LNCaP clone FGC (cell line): ENCODE data around the gene IP6K3.

Experiments
- DNase-seq: peaks from one replicate; pipeline ENCODE4 v3.0.0-alpha.2; 2011; ENCODE audit warnings: low read depth
- H3K4me3 ChIP-seq: 2 replicates; pipeline ENCODE4 v1.5.1; 2011; ENCODE audit warnings: mild to moderate bottlenecking, low read depth, low read length, control low read depth
- TF ChIP-seq, protein P1 (sequence below): IDR thresholded peaks from 2 replicates; pipeline ENCODE4 v1.5.1; 2012; ENCODE audit warnings: mild to moderate bottlenecking; ENCODE audit not compliant: control insufficient read depth, insufficient read depth; ENCODE audit errors: extremely low read depth

The IP6K3 gene

DNA sequence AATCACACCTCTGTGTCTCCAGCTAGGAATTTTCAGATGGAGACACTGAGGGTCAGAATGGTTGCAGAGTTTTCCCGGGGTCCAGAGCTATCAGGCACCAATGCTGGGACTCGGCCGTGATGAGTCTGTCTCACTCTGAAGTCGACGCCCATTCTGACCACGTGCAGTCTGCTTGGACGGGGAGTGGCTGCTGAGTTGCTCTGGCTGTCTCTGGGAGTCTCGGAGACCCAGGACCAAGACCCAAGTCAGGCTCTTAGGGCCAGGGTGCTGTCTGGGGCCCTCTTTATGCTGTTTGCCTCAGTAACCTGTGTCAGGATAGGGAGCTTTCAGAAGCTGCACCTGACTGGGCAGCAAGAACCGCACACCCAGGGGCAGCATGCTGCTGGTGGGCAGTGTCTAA is 4.6 kb downstream of the IP6K3 start:
- TF ChIP-seq, protein P1, sequence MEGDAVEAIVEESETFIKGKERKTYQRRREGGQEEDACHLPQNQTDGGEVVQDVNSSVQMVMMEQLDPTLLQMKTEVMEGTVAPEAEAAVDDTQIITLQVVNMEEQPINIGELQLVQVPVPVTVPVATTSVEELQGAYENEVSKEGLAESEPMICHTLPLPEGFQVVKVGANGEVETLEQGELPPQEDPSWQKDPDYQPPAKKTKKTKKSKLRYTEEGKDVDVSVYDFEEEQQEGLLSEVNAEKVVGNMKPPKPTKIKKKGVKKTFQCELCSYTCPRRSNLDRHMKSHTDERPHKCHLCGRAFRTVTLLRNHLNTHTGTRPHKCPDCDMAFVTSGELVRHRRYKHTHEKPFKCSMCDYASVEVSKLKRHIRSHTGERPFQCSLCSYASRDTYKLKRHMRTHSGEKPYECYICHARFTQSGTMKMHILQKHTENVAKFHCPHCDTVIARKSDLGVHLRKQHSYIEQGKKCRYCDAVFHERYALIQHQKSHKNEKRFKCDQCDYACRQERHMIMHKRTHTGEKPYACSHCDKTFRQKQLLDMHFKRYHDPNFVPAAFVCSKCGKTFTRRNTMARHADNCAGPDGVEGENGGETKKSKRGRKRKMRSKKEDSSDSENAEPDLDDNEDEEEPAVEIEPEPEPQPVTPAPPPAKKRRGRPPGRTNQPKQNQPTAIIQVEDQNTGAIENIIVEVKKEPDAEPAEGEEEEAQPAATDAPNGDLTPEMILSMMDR: no peak
- no peak overlapping the region for H3K4me3 ChIP-seq
- no peak for DNase-seq

DNA sequence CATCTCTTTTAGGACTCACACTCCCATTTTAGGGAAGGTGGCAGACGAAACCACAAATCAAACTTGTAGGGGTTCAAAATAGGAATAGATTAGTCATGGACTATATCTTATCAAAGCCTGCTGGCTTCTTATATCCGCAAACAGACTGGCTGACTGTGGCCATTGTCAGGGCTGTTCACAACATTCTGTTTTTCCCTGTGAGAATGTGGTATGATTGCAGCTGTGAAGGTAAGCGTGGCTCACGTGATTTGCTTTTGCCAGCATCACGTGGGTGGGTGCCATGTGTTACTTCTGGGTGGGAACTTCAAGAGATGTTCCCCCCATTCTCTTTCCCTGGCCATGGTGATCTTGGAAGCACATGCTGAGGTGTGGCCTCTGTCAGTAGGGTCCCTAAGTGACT is 5.9 kb downstream of the IP6K3 start:
- no peak for DNase-seq
- TF ChIP-seq, protein P1: no peak
- no peak overlapping the region for H3K4me3 ChIP-seq

DNA sequence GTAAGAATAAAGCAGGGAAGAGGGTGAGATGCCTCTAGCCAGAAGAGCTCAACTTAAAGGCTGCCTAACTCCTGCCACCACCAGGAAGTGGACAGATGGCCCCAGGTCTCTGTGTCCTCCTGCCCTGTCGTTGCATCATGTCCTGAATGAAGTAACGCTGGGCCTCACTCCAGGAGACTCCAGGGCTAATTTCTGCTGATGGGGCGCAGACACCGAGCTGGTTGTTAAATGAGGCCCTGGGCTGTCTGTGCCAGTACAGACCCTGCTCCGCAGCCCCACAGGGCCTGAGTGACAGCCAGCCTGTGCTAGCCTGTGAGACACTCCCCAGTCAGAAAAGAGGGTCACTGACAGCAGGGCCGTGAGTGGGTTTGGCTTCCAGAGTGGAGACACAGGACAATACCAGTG is 6.5 kb downstream of the IP6K3 start:
- DNase-seq: no peak
- TF ChIP-seq, protein P1: no peak

GRCh38 chr6:33739571-33739970 is 7.1 kb downstream of the IP6K3 start:
- no peak for DNase-seq
- no peak overlapping the region for H3K4me3 ChIP-seq
- TF ChIP-seq, protein P1: no peak

More for the DNA sequence above, 6.5 kb downstream of the IP6K3 start:
- H3K4me3 ChIP-seq: no peak overlapping the region

DNA sequence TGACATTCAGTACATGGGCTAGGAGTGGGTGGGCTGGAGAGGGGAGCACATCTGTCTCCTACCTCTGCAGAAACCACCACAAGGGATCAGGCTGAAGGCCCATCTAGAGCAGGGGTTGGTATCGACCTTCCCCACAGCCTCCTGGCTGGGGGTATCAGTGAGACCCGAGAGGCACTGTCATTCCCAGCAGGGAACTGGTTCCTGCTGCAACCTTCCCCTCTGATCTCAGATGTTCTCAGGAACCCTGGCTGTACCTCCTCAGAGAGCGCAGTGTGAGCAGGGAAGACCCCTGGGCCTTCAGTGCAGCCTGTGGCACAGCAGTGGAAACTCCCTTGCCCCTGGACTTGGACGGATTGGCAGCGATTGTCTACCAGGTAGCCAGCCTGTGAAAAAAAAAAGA is 7.8 kb downstream of the IP6K3 start:
- no peak for DNase-seq
- TF ChIP-seq, protein P1: no peak
- H3K4me3 ChIP-seq: no peak overlapping the region

DNA sequence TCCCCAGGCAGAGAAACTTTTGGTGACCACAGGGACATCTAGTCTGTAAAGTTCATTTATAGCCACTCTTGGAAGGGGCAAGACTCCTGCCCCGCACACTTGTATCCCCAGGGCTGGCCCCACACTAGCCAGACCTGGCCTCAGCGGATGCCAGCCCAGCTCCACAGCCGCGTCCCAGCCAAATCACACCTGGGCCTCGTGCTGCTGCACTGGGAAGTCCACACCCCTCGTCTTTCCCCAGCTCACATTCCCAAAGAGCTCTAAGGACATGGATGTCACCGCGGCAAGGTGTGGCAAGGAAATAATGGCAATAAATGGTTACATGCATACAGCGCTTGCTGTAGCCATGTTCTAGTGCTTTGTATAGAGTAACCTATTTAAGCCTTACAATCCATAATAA is 8.6 kb downstream of the IP6K3 start:
- H3K4me3 ChIP-seq: no peak overlapping the region
- DNase-seq: no peak
- TF ChIP-seq, protein P1: no peak

DNA sequence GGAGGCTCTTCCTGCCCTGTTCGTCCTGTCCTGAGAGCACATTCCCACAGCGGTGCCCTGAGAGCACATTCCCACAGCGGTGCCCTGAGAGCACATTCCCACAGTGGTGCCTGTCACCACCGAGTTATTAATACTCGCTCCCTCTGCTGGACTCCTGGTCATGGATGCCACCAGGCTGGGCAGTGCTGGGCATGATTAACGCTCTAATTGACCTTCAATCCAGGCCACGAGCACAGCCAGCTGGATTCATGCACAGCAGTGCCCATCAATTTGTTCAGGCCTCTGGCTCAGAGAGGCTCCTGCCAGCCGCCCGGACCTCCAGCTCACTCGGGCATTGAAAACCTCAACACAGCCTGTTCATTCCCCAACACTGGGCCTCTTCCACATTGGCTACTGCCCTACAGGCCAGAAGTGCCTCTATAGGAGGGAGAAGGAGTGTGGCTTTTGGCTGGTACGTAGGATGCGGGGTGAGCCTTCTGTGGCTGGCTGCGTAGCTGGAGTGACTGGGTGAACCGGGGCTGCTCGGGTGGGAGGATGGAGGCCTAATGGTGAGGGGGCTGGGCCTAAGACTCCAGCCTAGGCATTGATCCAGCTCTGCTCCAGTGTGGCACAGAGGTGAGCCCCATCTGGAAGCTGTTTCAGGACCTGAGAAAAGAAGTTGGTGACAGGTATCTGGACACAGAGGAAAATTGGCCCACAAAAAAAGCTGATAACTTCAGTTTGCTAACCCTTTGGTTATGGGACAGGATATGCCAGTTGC is 9.3 kb downstream of the IP6K3 start:
- H3K4me3 ChIP-seq: no peak overlapping the region
- TF ChIP-seq, protein P1: no peak
- no peak for DNase-seq
